ENCODE data around the gene CLASP1. TPM values are rescaled to one million over a fixed set of nuclear protein-coding genes. Genes with fewer than 3 reads are reported as not detected.

The CLASP1 gene
- total RNA-seq, 1 donor from 2014 or later, result 110 TPM

DNA sequence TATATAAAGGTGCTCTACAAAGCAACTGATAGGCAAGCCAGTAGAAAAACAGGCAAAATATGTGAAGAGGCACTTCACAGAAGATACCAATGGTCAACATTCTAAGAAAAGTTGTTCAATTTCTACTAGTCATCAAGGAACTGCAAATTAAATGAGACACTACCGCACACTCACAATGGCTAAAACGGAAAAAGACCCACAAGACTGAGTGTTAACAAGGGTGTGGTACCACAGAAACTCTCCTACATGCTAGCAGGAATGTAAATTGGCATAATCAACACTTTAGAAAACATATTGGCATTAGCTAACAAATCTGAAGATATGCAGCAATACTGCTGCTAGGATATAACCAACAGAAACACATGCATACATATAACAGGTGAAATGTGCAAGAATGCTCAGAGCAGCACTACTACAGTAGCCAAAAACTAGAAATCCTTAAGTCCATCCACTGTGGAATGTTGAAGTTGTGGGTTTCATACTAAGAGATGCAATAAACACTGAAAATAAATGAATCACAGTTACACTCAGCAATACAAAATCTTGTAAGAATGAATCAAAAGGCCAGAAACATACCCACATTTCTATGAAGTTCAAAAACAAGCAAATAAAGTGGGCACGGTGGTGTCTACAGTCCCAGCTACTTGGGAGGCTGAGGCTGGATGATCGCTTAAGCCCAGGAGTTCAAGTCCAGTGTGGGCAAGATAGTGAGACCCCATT is 109.4 kb downstream of the CLASP1 start:
- Histone ChIP-seq H3K27ac (no peak overlapping the region), H3K79me2 (ENCODE audit: low read depth) (peaks cover 96% of the 10 kb centered on the region), H4K20me1 (ENCODE audit: low read depth) (peaks cover 71% of the 10 kb centered on the region), H3K9ac (no peak overlapping the region), H3K4me1 (peaks cover 10% of the 10 kb centered on the region), H3K27me3 (no peaks in the 10 kb centered on the region), H3K9me3 (ENCODE audit: low read depth) (no peaks in the 10 kb centered on the region), H3K4me3 (no peak overlapping the region), H3K4me2 (no peak overlapping the region), H3K36me3 (no peaks in the 10 kb centered on the region), H3F3A (ENCODE audit: low read depth) (peaks cover 12% of the 10 kb centered on the region), H2AFZ (replicated peaks) (no peak overlapping the region)
- Mint-ChIP-seq H3K36me3 (no peaks in the 10 kb centered on the region), H3K27me3 (ENCODE audit: insufficient read depth, low read depth) (no peaks in the 10 kb centered on the region), H3K4me1 (peaks cover 9% of the 10 kb centered on the region), H3K4me3 (no peak overlapping the region), H3K27ac (no peak overlapping the region), H3K9me3 (no peaks in the 10 kb centered on the region)
- no peak for DNase-seq (ENCODE audit: low spot score)
- TF ChIP-seq, protein P1, sequence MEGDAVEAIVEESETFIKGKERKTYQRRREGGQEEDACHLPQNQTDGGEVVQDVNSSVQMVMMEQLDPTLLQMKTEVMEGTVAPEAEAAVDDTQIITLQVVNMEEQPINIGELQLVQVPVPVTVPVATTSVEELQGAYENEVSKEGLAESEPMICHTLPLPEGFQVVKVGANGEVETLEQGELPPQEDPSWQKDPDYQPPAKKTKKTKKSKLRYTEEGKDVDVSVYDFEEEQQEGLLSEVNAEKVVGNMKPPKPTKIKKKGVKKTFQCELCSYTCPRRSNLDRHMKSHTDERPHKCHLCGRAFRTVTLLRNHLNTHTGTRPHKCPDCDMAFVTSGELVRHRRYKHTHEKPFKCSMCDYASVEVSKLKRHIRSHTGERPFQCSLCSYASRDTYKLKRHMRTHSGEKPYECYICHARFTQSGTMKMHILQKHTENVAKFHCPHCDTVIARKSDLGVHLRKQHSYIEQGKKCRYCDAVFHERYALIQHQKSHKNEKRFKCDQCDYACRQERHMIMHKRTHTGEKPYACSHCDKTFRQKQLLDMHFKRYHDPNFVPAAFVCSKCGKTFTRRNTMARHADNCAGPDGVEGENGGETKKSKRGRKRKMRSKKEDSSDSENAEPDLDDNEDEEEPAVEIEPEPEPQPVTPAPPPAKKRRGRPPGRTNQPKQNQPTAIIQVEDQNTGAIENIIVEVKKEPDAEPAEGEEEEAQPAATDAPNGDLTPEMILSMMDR (IDR thresholded peaks at IDR 0.05), result no peak
- TF ChIP-seq EZH2phosphoT487 (IDR thresholded peaks at IDR 0.05), result no peak
- TF ChIP-seq EZH2 (IDR thresholded peaks at IDR 0.05), result no peak

DNA sequence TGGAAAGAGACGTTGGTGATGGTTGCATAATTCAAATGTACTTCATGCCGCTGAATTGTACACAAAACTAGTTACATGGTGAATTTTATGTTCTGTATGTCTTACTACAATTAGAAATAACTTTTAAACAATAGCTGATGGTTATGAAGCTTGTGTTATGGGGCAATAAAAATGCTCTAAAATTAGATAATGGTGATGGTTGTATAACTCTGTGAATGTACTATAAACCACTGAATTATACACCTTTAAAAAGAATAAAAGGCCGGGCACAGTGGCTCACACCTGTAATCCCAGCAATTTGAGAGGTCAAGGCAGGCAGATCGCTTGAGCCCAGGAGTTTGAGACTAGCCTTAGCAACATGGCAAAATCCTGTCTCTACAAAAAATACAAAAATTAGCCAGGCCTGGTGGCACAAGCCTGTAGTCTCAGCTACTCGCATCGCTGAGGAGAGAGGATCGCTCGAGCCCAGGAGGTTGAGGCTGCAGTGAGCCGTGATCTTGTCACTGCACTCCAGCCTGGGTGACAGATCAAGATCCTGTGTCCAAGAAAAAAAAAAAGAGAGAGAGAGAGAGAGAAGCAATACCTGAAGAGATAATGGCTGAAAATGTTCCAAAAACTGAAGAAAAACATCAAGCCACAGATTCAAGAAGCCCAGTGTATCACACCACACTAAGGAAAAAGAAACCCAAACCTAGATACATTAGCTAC is 112.3 kb downstream of the CLASP1 start:
- Mint-ChIP-seq H3K4me3 (no peak overlapping the region), H3K27ac (no peak overlapping the region), H3K9me3 (no peaks in the 10 kb centered on the region), H3K36me3 (no peaks in the 10 kb centered on the region), H3K27me3 (ENCODE audit: insufficient read depth, low read depth) (no peaks in the 10 kb centered on the region), H3K4me1 (peaks cover 36% of the 10 kb centered on the region)
- Histone ChIP-seq H3K4me3 (no peak overlapping the region), H3K4me1 (peaks cover 23% of the 10 kb centered on the region), H3K79me2 (ENCODE audit: low read depth) (peaks cover 91% of the 10 kb centered on the region), H3K36me3 (no peaks in the 10 kb centered on the region), H3K9me3 (ENCODE audit: low read depth) (no peaks in the 10 kb centered on the region), H4K20me1 (ENCODE audit: low read depth) (peaks cover 75% of the 10 kb centered on the region), H2AFZ (replicated peaks) (no peak overlapping the region), H3K27ac (no peak overlapping the region), H3K4me2 (no peak overlapping the region), H3F3A (ENCODE audit: low read depth) (peaks cover 40% of the 10 kb centered on the region), H3K9ac (no peak overlapping the region), H3K27me3 (no peaks in the 10 kb centered on the region)
- no peak for DNase-seq (ENCODE audit: low spot score)
- TF ChIP-seq, protein P1 (IDR thresholded peaks at IDR 0.05), result no peak
- TF ChIP-seq EZH2 (IDR thresholded peaks at IDR 0.05) (no peak), EZH2phosphoT487 (IDR thresholded peaks at IDR 0.05) (no peak)

DNA sequence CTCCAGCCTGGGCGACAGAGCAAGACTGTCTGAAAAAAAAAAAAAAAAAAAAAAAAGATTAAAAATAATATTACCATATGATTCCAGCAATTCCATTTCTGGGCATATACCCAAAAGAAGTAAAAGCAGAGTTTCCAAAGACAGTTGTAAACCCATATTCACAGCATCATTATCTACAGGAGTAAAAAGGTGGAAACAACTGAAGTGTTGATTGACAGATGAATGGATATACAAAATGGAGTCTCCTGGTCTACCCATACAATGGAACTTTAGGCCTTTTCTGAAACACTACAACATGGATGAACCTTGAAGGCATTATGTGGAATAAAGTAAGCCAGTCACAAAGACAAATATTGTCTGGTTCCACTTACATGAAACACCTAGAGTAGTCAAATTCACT is 112.9 kb downstream of the CLASP1 start:
- H3K27ac ChIP-seq, result no peak overlapping the region
- H4K20me1 ChIP-seq (ENCODE audit: low read depth), result peaks cover 75% of the 10 kb centered on the region
- no peak overlapping the region for H3K4me2 ChIP-seq
- peaks cover 43% of the 10 kb centered on the region for H3F3A ChIP-seq (ENCODE audit: low read depth)
- Mint-ChIP-seq H3K4me1 (peaks cover 40% of the 10 kb centered on the region), H3K27me3 (ENCODE audit: insufficient read depth, low read depth) (no peaks in the 10 kb centered on the region), H3K4me3 (no peak overlapping the region), H3K36me3 (no peaks in the 10 kb centered on the region), H3K9me3 (no peaks in the 10 kb centered on the region), H3K27ac (no peak overlapping the region)
- peaks cover 90% of the 10 kb centered on the region for H3K79me2 ChIP-seq (ENCODE audit: low read depth)
- no peaks in the 10 kb centered on the region for H3K36me3 ChIP-seq
- H3K4me1 ChIP-seq, result peaks cover 22% of the 10 kb centered on the region
- H3K27me3 ChIP-seq, result no peaks in the 10 kb centered on the region
- H3K9ac ChIP-seq, result no peak overlapping the region
- no peak overlapping the region for H2AFZ ChIP-seq (replicated peaks)
- H3K9me3 ChIP-seq (ENCODE audit: low read depth), result no peaks in the 10 kb centered on the region
- TF ChIP-seq EZH2phosphoT487 (IDR thresholded peaks at IDR 0.05), result no peak
- TF ChIP-seq, protein P1 (IDR thresholded peaks at IDR 0.05), result no peak
- H3K4me3 ChIP-seq, result no peak overlapping the region
- DNase-seq (ENCODE audit: low spot score), result no peak
